ENCODE data around the gene SRSF2.

SRSF2 gene

GRCh38 chr17:76721463-76721862 is 15.7 kb downstream of the SRSF2 start:
- Histone ChIP-seq H3K18ac (ENCODE audit: low read length) (no peak overlapping the region), H4K8ac (ENCODE audit: low read depth, low read length) (no peak overlapping the region), H3K4me2 (ENCODE audit: low read length) (no peak overlapping the region), H3K36me3 (ENCODE audit: control insufficient read depth, insufficient read depth, low read length) (peaks cover 24% of the 10 kb centered on the region), H3K9ac (ENCODE audit: low read length) (no peak overlapping the region), H2BK120ac (ENCODE audit: low read depth, low read length) (no peak overlapping the region), H4K5ac (ENCODE audit: low read length) (no peak overlapping the region), H3K79me2 (ENCODE audit: control insufficient read depth, insufficient read depth, low read length) (peaks cover 5% of the 10 kb centered on the region), H3K4me3 (ENCODE audit: low read length) (no peak overlapping the region), H3K56ac (ENCODE audit: low read length) (no peak overlapping the region), H2AK5ac (ENCODE audit: low read length) (no peak overlapping the region), H3K27ac (ENCODE audit: low read depth, low read length) (no peak overlapping the region), H3K79me1 (ENCODE audit: low read length) (peaks cover 6% of the 10 kb centered on the region), H3K27me3 (ENCODE audit: insufficient read depth, low read length, poor library complexity) (no peaks in the 10 kb centered on the region), H3K23ac (ENCODE audit: low read length) (no peak overlapping the region), H3K4ac (ENCODE audit: low read depth, low read length) (no peak overlapping the region), H2BK15ac (replicated peaks; ENCODE audit: low read depth) (no peak overlapping the region), H3K4me1 (ENCODE audit: control insufficient read depth, low read depth, low read length) (peaks cover 2% of the 10 kb centered on the region), H2BK5ac (ENCODE audit: low read length) (no peak overlapping the region)
- no CpG with 5 or more reads among the region's 10 CpGs for WGBS (ENCODE audit: extremely low coverage, insufficient coverage, low lambda C conversion rate)
- no peak for DNase-seq

- no peak overlapping the region for H2BK120ac ChIP-seq (ENCODE audit: low read depth, low read length)
- peaks cover 6% of the 10 kb centered on the region for H3K79me1 ChIP-seq (ENCODE audit: low read length)
- no peak overlapping the region for H3K23ac ChIP-seq (ENCODE audit: low read length)
- H3K4me2 ChIP-seq (ENCODE audit: low read length), result no peak overlapping the region
- H3K4me1 ChIP-seq (ENCODE audit: control insufficient read depth, low read depth, low read length), result peaks cover 2% of the 10 kb centered on the region
- peaks cover 27% of the 10 kb centered on the region for H3K36me3 ChIP-seq (ENCODE audit: control insufficient read depth, insufficient read depth, low read length)
- H3K27ac ChIP-seq (ENCODE audit: low read depth, low read length), result no peak overlapping the region
- no peak overlapping the region for H2BK5ac ChIP-seq (ENCODE audit: low read length)
- H3K18ac ChIP-seq (ENCODE audit: low read length), result no peak overlapping the region
- no peak overlapping the region for H4K8ac ChIP-seq (ENCODE audit: low read depth, low read length)
- H4K5ac ChIP-seq (ENCODE audit: low read length), result no peak overlapping the region
- no peak for DNase-seq
- H3K4ac ChIP-seq (ENCODE audit: low read depth, low read length), result no peak overlapping the region
- H3K27me3 ChIP-seq (ENCODE audit: insufficient read depth, low read length, poor library complexity), result no peaks in the 10 kb centered on the region
- H3K79me2 ChIP-seq (ENCODE audit: control insufficient read depth, insufficient read depth, low read length), result peaks cover 5% of the 10 kb centered on the region
- no peak overlapping the region for H3K4me3 ChIP-seq (ENCODE audit: low read length)
- H2BK15ac ChIP-seq (replicated peaks; ENCODE audit: low read depth), result no peak overlapping the region
- WGBS (ENCODE audit: extremely low coverage, insufficient coverage, low lambda C conversion rate), result no CpG with 5 or more reads among the region's 9 CpGs
- H3K9ac ChIP-seq (ENCODE audit: low read length), result no peak overlapping the region
- no peak overlapping the region for H2AK5ac ChIP-seq (ENCODE audit: low read length)
- H3K56ac ChIP-seq (ENCODE audit: low read length), result no peak overlapping the region
Observed at GRCh38 chr17:76720941-76721340, 16.2 kb downstream of the SRSF2 start.

GRCh38 chr17:76720211-76720610 is 16.9 kb downstream of the SRSF2 start:
- Histone ChIP-seq H2AK5ac (ENCODE audit: low read length) (no peak overlapping the region), H3K79me2 (ENCODE audit: control insufficient read depth, insufficient read depth, low read length) (peaks cover 2% of the 10 kb centered on the region), H3K4me3 (ENCODE audit: low read length) (no peak overlapping the region), H2BK15ac (replicated peaks; ENCODE audit: low read depth) (no peak overlapping the region), H4K8ac (ENCODE audit: low read depth, low read length) (no peak overlapping the region), H3K27ac (ENCODE audit: low read depth, low read length) (no peak overlapping the region), H3K9ac (ENCODE audit: low read length) (no peak overlapping the region), H3K27me3 (ENCODE audit: insufficient read depth, low read length, poor library complexity) (no peaks in the 10 kb centered on the region), H3K79me1 (ENCODE audit: low read length) (peaks cover 4% of the 10 kb centered on the region), H2BK120ac (ENCODE audit: low read depth, low read length) (no peak overlapping the region), H3K4me1 (ENCODE audit: control insufficient read depth, low read depth, low read length) (no peaks in the 10 kb centered on the region), H3K36me3 (ENCODE audit: control insufficient read depth, insufficient read depth, low read length) (peaks cover 28% of the 10 kb centered on the region), H3K23ac (ENCODE audit: low read length) (no peak overlapping the region), H3K4ac (ENCODE audit: low read depth, low read length) (no peak overlapping the region), H4K5ac (ENCODE audit: low read length) (no peak overlapping the region), H3K56ac (ENCODE audit: low read length) (no peak overlapping the region), H3K4me2 (ENCODE audit: low read length) (no peak overlapping the region), H2BK5ac (ENCODE audit: low read length) (no peak overlapping the region), H3K18ac (ENCODE audit: low read length) (no peak overlapping the region)
- DNase-seq, result no peak
- WGBS (ENCODE audit: extremely low coverage, insufficient coverage, low lambda C conversion rate), result no CpG with 5 or more reads among the region's 9 CpGs

- H3K23ac ChIP-seq (ENCODE audit: low read length), result no peak overlapping the region
- H3K36me3 ChIP-seq (ENCODE audit: control insufficient read depth, insufficient read depth, low read length), result peaks cover 28% of the 10 kb centered on the region
- no peaks in the 10 kb centered on the region for H3K79me2 ChIP-seq (ENCODE audit: control insufficient read depth, insufficient read depth, low read length)
- no peak overlapping the region for H2BK5ac ChIP-seq (ENCODE audit: low read length)
- H3K4me3 ChIP-seq (ENCODE audit: low read length), result no peak overlapping the region
- H3K4me1 ChIP-seq (ENCODE audit: control insufficient read depth, low read depth, low read length), result no peaks in the 10 kb centered on the region
- H2BK120ac ChIP-seq (ENCODE audit: low read depth, low read length), result no peak overlapping the region
- no peak overlapping the region for H3K56ac ChIP-seq (ENCODE audit: low read length)
- no peak overlapping the region for H3K4ac ChIP-seq (ENCODE audit: low read depth, low read length)
- DNase-seq, result no peak
- WGBS (ENCODE audit: extremely low coverage, insufficient coverage, low lambda C conversion rate), result no CpG with 5 or more reads among the region's 16 CpGs
- H2BK15ac ChIP-seq (replicated peaks; ENCODE audit: low read depth), result no peak overlapping the region
- H2AK5ac ChIP-seq (ENCODE audit: low read length), result no peak overlapping the region
- H3K4me2 ChIP-seq (ENCODE audit: low read length), result no peak overlapping the region
- no peak overlapping the region for H4K8ac ChIP-seq (ENCODE audit: low read depth, low read length)
- no peak overlapping the region for H3K9ac ChIP-seq (ENCODE audit: low read length)
- no peak overlapping the region for H3K27ac ChIP-seq (ENCODE audit: low read depth, low read length)
- no peaks in the 10 kb centered on the region for H3K79me1 ChIP-seq (ENCODE audit: low read length)
- H3K27me3 ChIP-seq (ENCODE audit: insufficient read depth, low read length, poor library complexity), result no peaks in the 10 kb centered on the region
- no peak overlapping the region for H3K18ac ChIP-seq (ENCODE audit: low read length)
- no peak overlapping the region for H4K5ac ChIP-seq (ENCODE audit: low read length)
Observed at GRCh38 chr17:76718516-76718915, 18.6 kb downstream of the SRSF2 start.

GRCh38 chr17:76716839-76717215 is 20.3 kb downstream of the SRSF2 start:
- H3K4ac ChIP-seq (ENCODE audit: low read depth, low read length), result no peak overlapping the region
- H3K18ac ChIP-seq (ENCODE audit: low read length), result no peak overlapping the region
- H3K27me3 ChIP-seq (ENCODE audit: insufficient read depth, low read length, poor library complexity), result no peaks in the 10 kb centered on the region
- peaks cover 23% of the 10 kb centered on the region for H3K36me3 ChIP-seq (ENCODE audit: control insufficient read depth, insufficient read depth, low read length)
- no peak overlapping the region for H2BK120ac ChIP-seq (ENCODE audit: low read depth, low read length)
- no peak overlapping the region for H3K4me2 ChIP-seq (ENCODE audit: low read length)
- DNase-seq, result no peak
- H4K8ac ChIP-seq (ENCODE audit: low read depth, low read length), result no peak overlapping the region
- H3K4me1 ChIP-seq (ENCODE audit: control insufficient read depth, low read depth, low read length), result no peaks in the 10 kb centered on the region
- no peak overlapping the region for H2AK5ac ChIP-seq (ENCODE audit: low read length)
- H3K23ac ChIP-seq (ENCODE audit: low read length), result no peak overlapping the region
- WGBS (ENCODE audit: extremely low coverage, insufficient coverage, low lambda C conversion rate), result no CpG with 5 or more reads among the region's 6 CpGs
- H3K79me2 ChIP-seq (ENCODE audit: control insufficient read depth, insufficient read depth, low read length), result no peaks in the 10 kb centered on the region
- H3K56ac ChIP-seq (ENCODE audit: low read length), result no peak overlapping the region
- no peak overlapping the region for H2BK15ac ChIP-seq (replicated peaks; ENCODE audit: low read depth)
- no peak overlapping the region for H3K27ac ChIP-seq (ENCODE audit: low read depth, low read length)
- H3K9ac ChIP-seq (ENCODE audit: low read length), result no peak overlapping the region
- no peak overlapping the region for H3K4me3 ChIP-seq (ENCODE audit: low read length)
- no peaks in the 10 kb centered on the region for H3K79me1 ChIP-seq (ENCODE audit: low read length)
- no peak overlapping the region for H2BK5ac ChIP-seq (ENCODE audit: low read length)
- no peak overlapping the region for H4K5ac ChIP-seq (ENCODE audit: low read length)

- no peak overlapping the region for H2BK15ac ChIP-seq (replicated peaks; ENCODE audit: low read depth)
- H3K4ac ChIP-seq (ENCODE audit: low read depth, low read length), result no peak overlapping the region
- H3K56ac ChIP-seq (ENCODE audit: low read length), result no peak overlapping the region
- H4K5ac ChIP-seq (ENCODE audit: low read length), result no peak overlapping the region
- H3K36me3 ChIP-seq (ENCODE audit: control insufficient read depth, insufficient read depth, low read length), result peaks cover 21% of the 10 kb centered on the region
- WGBS (ENCODE audit: extremely low coverage, insufficient coverage, low lambda C conversion rate), result no CpG with 5 or more reads among the region's 13 CpGs
- no peak for DNase-seq
- H3K27me3 ChIP-seq (ENCODE audit: insufficient read depth, low read length, poor library complexity), result no peaks in the 10 kb centered on the region
- H4K8ac ChIP-seq (ENCODE audit: low read depth, low read length), result no peak overlapping the region
- H3K79me1 ChIP-seq (ENCODE audit: low read length), result no peaks in the 10 kb centered on the region
- no peak overlapping the region for H2BK120ac ChIP-seq (ENCODE audit: low read depth, low read length)
- H3K18ac ChIP-seq (ENCODE audit: low read length), result no peak overlapping the region
- no peaks in the 10 kb centered on the region for H3K4me1 ChIP-seq (ENCODE audit: control insufficient read depth, low read depth, low read length)
- no peak overlapping the region for H2BK5ac ChIP-seq (ENCODE audit: low read length)
- H2AK5ac ChIP-seq (ENCODE audit: low read length), result no peak overlapping the region
- H3K4me3 ChIP-seq (ENCODE audit: low read length), result no peak overlapping the region
- H3K4me2 ChIP-seq (ENCODE audit: low read length), result no peak overlapping the region
- H3K79me2 ChIP-seq (ENCODE audit: control insufficient read depth, insufficient read depth, low read length), result no peaks in the 10 kb centered on the region
- H3K9ac ChIP-seq (ENCODE audit: low read length), result no peak overlapping the region
- H3K27ac ChIP-seq (ENCODE audit: low read depth, low read length), result no peak overlapping the region
- no peak overlapping the region for H3K23ac ChIP-seq (ENCODE audit: low read length)
Observed at GRCh38 chr17:76716146-76716838, 20.8 kb downstream of the SRSF2 start.

Measured in mesendoderm (in vitro differentiated cells).